HG03432 (cell line): ENCODE data around the gene SLC12A8.

Experiments used
- ATAC-seq: cut with Tn5 transposase; IDR thresholded peaks from one replicate; pipeline ENCODE4 v1.9.1; 2021; ENCODE audit warnings: mild to moderate bottlenecking, moderate library complexity; ENCODE audit not compliant: unreplicated experiment

SLC12A8 gene

DNA sequence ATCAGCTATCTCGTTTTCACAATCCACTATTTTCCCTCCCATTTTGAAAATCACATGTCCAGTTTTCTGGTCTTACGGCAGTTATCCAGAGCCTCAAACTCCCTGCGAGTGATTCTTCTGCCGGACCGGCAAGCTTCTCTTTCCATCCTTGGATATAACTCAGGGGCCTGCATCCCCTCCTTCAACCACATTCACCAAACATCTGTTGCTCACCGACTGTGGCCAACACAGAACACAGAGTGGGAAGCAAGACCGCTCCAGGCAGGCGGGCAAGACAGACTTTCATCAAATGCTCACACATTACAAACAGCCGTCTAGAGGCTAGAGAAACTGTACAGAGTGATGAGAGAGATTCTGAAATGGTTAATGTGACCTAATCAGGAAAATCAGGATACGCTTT is 7.6 kb upstream of the SLC12A8 start:
- ATAC-seq = no peak

- ATAC-seq = no peak
Observed at GRCh38 chr3:125219261-125219701, 6.7 kb upstream of the SLC12A8 start.

DNA sequence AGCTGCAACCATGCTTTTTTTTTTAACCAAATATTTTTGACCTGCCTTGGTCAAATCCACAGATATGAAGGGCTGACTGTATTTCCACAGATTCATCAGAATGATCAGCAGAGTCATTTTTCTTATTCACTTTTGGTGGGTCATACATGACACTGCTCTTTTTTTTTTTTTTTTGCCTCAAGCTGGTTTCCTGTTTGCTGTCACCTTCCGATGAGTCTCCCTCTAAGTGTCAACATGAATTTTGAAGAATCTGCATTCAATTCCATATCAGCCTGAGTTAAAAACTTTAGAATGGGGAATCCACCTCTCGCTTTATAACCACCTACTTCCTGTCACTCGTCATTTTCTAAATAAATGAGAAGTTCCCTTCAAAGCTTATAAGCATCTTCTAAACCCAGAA is 2.2 kb upstream of the SLC12A8 start:
- no peak for ATAC-seq

GRCh38 chr3:125213946-125214542 is 1.5 kb upstream of the SLC12A8 start:
- no peak for ATAC-seq

DNA sequence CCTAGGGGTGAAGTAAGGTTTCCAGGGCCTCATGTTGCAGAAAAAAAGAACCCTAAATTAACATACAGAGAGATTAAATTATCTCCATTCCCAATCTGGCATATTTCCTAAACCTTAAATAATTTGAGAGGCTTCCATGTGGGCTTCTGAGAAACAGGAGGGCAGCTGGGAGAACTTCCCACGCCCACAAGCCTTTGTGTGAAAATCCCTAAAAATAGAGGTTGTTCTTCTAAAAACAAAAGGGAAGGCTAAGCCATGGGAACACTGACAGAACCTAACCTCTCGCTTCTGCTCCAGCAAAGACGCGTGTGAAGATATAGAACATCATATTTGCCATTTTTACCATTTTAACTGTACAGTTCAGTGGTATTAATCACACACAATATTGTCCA is 812 bp upstream of the SLC12A8 start:
- ATAC-seq = no peak

DNA sequence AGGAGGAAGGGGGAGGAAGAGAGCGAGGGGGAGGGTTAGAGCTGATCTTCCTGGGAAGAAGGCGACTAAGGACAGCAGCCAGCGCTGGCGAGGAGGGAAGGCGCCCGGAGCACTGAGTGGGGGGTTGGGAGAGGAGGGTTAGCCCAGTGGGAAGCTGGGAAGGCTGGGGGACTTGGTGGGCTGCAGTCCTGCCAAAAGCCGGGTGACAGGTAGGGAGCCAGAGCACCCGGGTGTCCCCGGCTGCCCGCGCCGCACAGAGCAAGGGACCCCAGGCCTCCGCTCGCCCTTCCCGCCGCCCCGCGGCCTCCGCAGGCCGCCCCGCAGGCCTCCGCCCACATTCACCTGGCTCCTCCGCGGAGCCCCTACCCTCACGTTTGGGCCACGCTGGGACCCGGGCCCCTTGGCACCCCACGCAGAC is 448 bp downstream of the SLC12A8 start:
- no peak for ATAC-seq

- ATAC-seq = no peak
Observed at GRCh38 chr3:125211523-125212090, 941 bp downstream of the SLC12A8 start.

GRCh38 chr3:125207949-125208568 is 4.5 kb downstream of the SLC12A8 start:
- no peak for ATAC-seq

- no peak for ATAC-seq
Observed at GRCh38 chr3:125207507-125207906, 5.0 kb downstream of the SLC12A8 start.

GRCh38 chr3:125206934-125207333 is 5.6 kb downstream of the SLC12A8 start:
- no peak for ATAC-seq

- ATAC-seq = no peak
Observed at GRCh38 chr3:125203731-125204130, 8.8 kb downstream of the SLC12A8 start.

DNA sequence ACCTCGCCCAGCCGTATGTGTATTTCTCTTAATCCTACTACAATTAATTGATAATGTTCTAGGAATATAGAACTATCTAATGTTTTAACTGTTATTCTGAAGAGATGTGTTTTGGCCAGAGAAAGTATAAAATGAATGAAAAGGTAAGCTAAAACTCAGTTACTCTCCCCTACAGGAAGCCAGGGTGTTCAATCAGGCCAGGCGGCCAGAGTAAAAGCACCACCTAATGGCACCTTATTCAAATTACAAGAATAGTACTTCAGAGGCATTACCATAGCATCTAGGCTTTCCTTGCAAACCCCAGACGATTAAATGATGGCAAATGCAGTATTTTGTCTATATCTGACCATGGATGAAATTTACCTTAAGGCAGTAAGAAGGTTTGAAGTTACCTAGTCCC is 10.4 kb downstream of the SLC12A8 start:
- ATAC-seq = no peak

GRCh38 chr3:125200731-125201139 is 11.8 kb downstream of the SLC12A8 start:
- peak; percentile 88 for ATAC-seq

DNA sequence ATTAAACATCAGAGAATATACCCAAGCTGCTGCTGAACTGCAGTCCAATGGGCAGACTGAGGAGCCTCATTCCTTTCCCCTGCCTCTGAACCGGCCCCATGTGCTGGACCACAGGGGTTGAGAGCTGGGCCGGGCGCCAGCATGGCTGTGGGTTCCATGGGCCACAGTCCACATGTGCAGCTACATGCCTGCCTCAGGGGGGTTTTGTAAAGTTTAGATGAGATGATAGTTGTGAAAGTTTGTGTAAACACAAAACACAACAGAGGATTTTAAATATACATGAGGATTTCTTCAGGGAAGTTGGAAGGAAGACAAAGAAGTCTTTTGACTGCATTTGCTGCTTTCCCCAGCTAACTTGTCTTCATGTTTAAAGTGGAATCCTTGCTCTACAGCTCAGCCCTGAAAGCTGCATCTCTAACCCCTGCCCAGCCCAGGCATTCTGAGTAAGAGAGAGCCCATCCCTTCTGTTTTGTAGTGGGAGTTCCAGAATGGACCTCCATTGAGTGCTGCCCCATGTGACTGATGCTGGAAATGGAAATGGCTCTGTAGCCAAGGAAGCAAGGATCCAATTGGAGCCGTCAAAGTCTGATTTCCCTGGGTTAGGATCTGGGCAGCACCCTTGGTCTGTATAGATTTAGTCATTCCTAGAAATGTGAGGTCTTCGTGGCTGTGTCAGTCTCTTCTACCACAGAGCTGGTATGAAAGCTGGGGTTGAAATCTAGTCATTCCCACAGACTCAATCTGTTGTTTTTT is 17.5 kb downstream of the SLC12A8 start:
- peak; percentile 46 for ATAC-seq

- no peak for ATAC-seq
Observed at GRCh38 chr3:125194061-125194848, 18.3 kb downstream of the SLC12A8 start.

DNA sequence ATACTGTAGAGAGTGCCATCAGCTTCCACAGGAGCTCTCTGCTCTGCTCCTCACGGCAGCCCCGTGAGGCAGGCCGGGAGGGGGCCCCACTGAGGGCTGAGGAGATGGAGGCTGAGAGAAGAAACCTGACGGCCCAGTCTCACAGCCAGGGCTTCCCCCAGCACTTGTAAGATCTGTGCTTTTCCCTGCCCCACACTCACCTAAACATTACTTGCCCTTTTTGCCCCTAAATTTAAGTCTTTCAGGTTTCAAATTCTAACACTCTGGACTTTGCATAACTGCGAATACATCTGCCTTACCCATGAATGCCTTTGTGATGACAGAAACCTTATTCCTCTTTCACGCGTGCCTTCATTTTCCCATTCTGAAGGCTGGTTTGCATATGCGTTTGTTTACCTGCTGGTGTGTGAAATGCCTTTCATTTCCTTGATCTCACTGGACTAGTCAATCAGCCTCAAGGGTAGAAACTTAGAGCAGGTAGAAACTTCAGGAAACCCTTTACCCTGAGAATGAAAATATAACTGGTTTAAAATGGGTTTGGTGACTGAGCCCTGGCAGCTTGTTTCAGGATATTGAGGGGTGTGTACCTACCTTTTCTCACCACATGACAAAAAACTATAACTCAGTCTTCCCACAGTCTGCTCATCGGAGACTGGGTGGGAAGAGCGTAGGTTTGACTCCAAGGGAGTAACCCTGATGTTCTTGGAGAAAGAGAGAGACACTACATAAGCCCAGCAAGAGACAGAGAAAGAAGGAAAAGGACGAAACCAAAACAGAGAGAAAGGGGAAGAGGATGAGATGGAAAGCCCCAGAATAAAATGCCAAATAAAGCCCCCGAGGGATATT is 20.1 kb downstream of the SLC12A8 start:
- peak; percentile 63 for ATAC-seq

GRCh38 chr3:125191730-125192129 is 20.8 kb downstream of the SLC12A8 start:
- ATAC-seq = peak; percentile 2

DNA sequence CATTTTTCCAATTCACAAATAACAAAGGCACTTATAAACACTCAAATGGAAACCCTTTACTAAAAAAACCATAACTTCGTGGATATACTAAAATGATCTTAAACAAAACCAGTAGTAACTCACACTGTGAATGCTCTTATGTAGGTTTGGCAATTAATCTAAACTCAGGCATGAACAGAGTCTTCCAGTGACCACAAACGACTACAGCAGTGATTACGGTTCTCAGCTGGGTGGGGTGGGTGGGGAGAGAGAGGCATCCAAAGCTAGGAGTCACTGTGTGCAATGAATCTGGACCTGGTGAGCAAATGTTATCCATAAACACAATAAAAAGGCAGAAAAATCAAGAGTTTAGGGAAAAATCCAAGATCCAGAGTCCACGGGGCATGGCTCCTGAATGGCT is 21.3 kb downstream of the SLC12A8 start:
- ATAC-seq = no peak

DNA sequence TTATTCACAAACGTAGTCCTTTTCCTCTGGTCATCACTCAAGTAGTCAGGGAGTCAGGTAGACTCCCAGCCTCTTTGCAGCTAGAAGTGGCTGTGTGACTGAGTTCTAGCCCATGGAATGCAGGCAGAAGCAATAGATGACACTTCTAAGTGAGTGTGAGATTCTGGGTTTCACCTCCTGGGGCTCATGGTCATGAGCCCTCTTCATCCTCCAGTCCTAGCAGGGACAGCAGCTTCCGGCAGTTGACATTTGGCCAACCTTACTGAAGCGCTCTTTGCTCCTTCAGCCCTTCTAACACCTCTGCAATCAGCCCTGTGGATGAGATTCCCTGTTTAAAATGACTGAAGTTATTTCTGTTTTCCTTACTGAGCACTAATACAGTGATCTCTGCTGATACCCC is 21.8 kb downstream of the SLC12A8 start:
- no peak for ATAC-seq
